Astrocyte of the cerebellum (primary cell): ENCODE measurements around the gene NFE2L3.
"Not testable (repeated sequence)": the region's sequence is repeated elsewhere in the genome, so short reads cannot be mapped to it uniquely, and the experiment has no call there.

Experiments
- DNase-seq: peaks from one replicate; pipeline ENCODE4 v3.0.0-alpha.2; 2011; ENCODE audit warnings: low read depth
- H3K4me3 ChIP-seq: 2 replicates; pipeline ENCODE4 v1.5.1; 2011; ENCODE audit warnings: mild to moderate bottlenecking, low read depth, low read length, moderate library complexity
- in situ Hi-C: cut with HindIII; loops from 2 replicates; pipeline ENCODE4 v1.10.0; 2017; ENCODE audit warnings: low sequenced_read_pairs
- TF ChIP-seq, protein P1 (sequence below): IDR thresholded peaks from 2 replicates; pipeline ENCODE4 v1.5.1; 2012; ENCODE audit warnings: low read length, low read depth, moderate library complexity, mild to moderate bottlenecking; ENCODE audit errors: missing control alignments

Gene NFE2L3

DNA sequence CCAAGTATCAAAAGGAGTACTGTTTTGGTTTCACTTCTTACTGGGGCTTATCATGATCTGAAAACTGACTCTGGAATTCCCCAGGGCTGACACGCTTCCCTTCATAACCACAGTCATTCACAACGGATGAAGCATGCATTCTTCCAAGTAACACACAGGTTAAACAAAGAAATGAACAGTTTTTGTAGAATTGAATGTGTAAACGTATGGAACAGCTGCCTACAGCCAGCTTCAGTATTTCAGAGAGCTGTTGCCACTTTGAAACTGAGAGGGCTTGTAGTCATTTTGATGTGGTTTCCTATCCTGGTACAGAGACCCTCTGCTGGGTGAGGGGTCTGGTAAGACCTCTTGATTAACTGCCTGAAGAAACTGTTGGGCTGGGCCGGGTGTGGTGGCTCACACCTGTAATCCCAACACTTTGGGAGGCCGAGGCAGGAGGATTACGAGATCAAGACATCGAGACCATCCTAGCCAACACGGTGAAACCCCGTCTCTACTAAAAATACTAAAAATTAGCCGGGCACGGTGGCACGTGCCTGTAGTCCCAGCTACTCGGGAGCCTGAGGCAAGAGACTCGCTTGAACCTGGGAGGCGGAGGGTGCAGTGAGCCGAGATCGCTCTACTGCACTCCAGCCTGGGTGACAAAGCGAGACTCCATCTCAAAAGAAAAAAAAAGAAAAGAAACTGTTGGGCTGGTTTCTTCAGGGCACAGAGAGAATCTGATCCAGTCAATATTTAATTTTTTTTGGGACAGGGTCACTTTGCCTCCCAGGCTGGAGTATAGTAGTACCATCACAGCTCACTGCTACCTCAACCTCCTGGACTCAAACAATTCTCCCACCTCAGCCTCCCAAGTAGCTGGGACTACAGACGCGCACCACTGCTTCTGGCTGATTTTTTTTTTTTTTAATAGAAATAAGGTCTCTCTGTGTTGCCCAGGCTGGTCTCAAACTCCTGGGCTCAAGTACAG is 4.7 kb downstream of the NFE2L3 start:
- TF ChIP-seq, protein P1, sequence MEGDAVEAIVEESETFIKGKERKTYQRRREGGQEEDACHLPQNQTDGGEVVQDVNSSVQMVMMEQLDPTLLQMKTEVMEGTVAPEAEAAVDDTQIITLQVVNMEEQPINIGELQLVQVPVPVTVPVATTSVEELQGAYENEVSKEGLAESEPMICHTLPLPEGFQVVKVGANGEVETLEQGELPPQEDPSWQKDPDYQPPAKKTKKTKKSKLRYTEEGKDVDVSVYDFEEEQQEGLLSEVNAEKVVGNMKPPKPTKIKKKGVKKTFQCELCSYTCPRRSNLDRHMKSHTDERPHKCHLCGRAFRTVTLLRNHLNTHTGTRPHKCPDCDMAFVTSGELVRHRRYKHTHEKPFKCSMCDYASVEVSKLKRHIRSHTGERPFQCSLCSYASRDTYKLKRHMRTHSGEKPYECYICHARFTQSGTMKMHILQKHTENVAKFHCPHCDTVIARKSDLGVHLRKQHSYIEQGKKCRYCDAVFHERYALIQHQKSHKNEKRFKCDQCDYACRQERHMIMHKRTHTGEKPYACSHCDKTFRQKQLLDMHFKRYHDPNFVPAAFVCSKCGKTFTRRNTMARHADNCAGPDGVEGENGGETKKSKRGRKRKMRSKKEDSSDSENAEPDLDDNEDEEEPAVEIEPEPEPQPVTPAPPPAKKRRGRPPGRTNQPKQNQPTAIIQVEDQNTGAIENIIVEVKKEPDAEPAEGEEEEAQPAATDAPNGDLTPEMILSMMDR = no peak
- peak overlapping the region; percentile 9 for H3K4me3 ChIP-seq
- in situ Hi-C loops = loop anchor here (25.0 kb wide), 1 partner anchor 1006 kb away; the partner anchor contains the start of genes HOXA10, HOXA3, HOXA7 and HOXA9
- DNase-seq = peak; percentile 95

DNA sequence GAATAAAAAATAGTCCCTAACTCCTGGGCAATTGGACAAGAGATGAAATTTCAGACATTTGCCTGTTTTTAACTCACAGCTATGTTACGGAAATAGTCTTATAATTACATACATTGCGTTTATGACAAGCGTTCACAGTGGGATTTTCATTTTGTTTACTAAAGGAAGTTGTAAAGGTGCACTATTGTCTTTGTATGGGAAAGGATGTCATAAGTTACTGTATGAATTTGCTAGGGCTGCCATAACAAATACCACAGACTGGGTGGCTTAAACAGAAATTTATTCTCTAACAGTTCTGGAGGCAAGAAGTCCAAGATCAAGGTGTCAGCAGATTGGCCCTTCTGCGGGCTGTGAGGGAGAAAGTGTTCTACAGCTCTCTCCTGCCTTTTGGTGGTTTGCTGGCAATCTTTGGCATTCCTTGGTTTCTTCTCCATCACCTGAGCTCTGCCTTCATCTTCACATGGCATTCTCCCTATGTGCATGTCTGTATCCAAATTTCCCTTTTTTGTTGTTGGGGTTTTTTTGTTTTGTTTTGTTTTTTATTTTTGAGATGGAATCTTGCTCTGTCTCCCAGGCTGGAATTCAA is 5.6 kb downstream of the NFE2L3 start:
- H3K4me3 ChIP-seq = no peak overlapping the region
- in situ Hi-C loops = loop anchor here (25.0 kb wide), 1 partner anchor 1005 kb away; the partner anchor contains the start of genes HOXA10, HOXA3, HOXA7 and HOXA9
- TF ChIP-seq, protein P1 = no peak
- DNase-seq = no peak

DNA sequence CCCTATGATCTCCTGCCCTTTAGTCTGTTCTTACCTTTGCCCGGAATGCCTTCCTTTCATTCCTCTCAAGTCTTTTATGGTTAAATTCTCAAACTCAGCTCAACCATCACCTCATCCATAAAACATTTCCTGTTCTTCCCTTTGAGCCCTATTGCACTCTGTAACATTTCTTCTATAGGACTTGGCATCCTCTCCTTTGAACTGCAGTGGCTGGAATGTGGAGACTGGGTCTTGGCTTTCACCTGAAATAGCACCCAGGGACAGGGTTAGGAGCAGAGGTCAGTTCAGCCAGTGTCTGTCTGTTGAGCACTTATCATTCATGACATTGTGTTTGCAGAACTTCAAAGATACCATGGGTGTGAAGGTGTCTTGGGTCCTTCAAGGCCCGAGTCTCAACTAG is 7.2 kb downstream of the NFE2L3 start:
- no peak for DNase-seq
- in situ Hi-C loops = loop anchor here (25.0 kb wide), 1 partner anchor 1003 kb away; the partner anchor contains the start of genes HOXA10, HOXA3, HOXA7 and HOXA9
- TF ChIP-seq, protein P1 = no peak
- H3K4me3 ChIP-seq = no peak overlapping the region

DNA sequence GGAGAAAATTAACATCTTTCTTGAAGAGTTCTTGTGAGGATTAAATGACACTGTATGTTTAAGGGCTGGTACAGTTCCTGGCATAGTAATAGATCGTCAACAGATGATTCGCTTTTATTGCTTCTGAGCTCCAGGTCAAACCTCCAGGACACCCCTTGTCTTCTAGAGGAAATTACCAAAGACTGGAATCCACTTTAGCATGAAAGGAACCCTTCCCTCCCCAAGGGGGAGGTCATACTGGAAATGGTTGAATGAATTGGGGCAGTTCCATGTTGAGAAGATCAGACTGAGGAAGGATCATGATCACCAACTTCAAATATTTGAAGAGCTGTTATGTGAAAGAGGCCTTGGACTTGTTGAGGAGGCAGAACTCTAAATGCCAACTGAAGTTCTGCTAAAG is 8.9 kb downstream of the NFE2L3 start:
- DNase-seq = no peak
- TF ChIP-seq, protein P1 = no peak
- no peak overlapping the region for H3K4me3 ChIP-seq
- in situ Hi-C loops = loop anchor here (25.0 kb wide), 1 partner anchor 1001 kb away; the partner anchor contains the start of genes HOXA10, HOXA3, HOXA7 and HOXA9

DNA sequence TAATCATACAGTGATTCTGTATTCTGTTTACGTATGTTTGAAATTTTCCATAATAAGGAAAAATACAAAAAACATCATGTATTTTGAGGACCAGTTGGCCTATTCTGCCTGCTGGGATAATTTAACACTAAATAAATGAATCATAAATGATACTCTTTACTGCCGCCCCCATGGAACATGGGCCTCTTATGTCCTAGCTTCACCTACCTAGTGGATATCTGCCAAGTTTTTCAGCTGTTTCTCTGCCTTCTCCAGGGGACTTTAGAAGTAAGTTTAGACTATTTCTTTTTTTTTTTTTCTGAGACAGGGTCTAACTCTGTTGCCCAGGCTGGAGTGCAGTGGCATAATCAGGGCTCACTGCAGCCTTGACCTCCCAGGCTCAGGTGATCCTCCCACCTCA is 10.4 kb downstream of the NFE2L3 start:
- no peak overlapping the region for H3K4me3 ChIP-seq
- in situ Hi-C loops = loop anchor here (25.0 kb wide), 1 partner anchor 1000 kb away; the partner anchor contains the start of genes HOXA10, HOXA3, HOXA7 and HOXA9
- TF ChIP-seq, protein P1 = no peak
- no peak for DNase-seq

DNA sequence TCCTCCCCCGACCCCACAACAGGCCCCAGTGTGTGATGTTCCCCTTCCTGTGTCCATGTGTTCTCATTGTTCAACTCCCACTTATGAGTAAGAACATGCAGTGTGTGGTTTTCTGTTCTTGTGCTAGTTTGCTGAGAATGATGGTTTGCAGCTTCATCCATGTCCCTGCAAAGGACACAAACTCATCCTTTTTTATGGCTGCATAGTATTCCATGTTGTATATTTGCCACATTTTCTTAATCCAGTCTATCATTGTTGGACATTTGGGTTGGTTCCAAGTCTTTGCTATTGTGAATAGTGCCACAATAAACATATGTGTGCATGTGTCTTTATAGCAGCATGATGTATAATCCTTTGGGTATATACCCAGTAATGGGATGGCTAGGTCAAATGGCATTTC is 11.8 kb downstream of the NFE2L3 start:
- in situ Hi-C loops = loop anchor here (25.0 kb wide), 1 partner anchor 998 kb away; the partner anchor contains the start of genes HOXA10, HOXA3, HOXA7 and HOXA9
- not testable (repeated sequence) for H3K4me3 ChIP-seq, DNase-seq
